Right ventricle myocardium inferior (tissue), 1 donor: Measurements from ENCODE around the gene CYSLTR1. TPM values are rescaled to one million over a fixed set of nuclear protein-coding genes. Genes with fewer than 3 reads are reported as not detected.
"Not testable (repeated sequence)": the region's sequence is repeated elsewhere in the genome, so short reads cannot be mapped to it uniquely, and the experiment has no call there.

Experiments used
- ATAC-seq: fragments of 200-7000 bp; cut with Tn5 transposase; one replicate; pipeline ENCODE4 v1.9.1; 2020; ENCODE audit warnings: mild to moderate bottlenecking, moderate library complexity
- DNase-seq: peaks from one replicate; pipeline ENCODE4 v3.0.0; 2021; ENCODE audit errors: missing footprints
- intact Hi-C: fragments of 100-400 bp; cut with DNase I; formaldehyde crosslinking; loops from one replicate; pipeline ENCODE4 v1.11.0; 2022
- long read RNA-seq: library from polyadenylated mRNA; unstranded; transcript quantifications from one replicate; pipeline ENCODE4 v2.0.0, GENCODE V29; 2021
- total RNA-seq: library from RNA; stranded (reverse); fragmentation: NEBNext Ultra II Directional; extraction: Animal tissue kit (Norgen Biotek cat#: 25700); gene quantifications from one replicate; pipeline ENCODE4 v1.2.1, GENCODE V29; 2021
- donor health status: DM: no; HTN: yes; CAD: no; lungs with severe emphysema.

Gene CYSLTR1, protein sequence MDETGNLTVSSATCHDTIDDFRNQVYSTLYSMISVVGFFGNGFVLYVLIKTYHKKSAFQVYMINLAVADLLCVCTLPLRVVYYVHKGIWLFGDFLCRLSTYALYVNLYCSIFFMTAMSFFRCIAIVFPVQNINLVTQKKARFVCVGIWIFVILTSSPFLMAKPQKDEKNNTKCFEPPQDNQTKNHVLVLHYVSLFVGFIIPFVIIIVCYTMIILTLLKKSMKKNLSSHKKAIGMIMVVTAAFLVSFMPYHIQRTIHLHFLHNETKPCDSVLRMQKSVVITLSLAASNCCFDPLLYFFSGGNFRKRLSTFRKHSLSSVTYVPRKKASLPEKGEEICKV
- total RNA-seq: 0.92 TPM
- long read RNA-seq, partial matches to known transcripts: 0 of 1 reads
- long read RNA-seq, other reads (novel, unspliced or antisense): 0 of 1 reads

DNA sequence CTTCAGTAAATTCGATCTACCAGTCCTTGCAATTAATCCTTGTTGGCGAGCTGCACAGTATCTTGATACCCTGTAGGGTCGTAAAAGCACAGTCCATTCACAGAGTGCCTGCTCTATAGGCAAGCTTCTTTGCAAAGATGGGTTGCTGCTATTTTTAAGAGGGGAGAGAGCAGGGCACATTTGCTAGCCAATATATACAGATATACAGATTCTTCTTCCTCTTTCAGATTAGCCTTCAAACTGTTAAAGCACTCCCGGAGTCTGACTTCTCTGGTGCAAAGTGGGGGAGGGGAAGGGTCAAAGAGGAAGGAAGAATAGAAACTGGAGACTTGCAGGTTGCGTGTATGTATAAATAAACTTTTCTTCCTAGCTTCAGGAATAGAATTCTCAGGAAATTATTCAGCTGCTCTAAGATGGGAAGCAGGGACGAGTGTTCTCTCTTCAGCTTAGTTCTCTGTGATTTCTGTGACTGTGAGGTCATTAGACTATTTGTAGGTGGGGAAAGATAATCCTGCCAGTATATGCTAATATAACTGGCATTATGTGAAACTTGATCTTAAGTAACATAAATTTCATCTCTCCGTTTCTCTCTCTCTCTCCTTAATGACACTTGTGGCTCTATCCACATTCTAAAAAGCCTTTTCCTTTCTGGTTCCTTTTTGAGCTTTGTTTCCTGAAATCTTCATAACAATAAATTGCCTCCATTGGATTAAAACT, at the start of gene CYSLTR1:
Gene CYSLTR1, minus strand, starts transcription at position 242 of the 717 bp plus-strand sequence. CDS start 53,865 bp downstream, outside the sequence.
- intact Hi-C loops: no loop called here
- ATAC-seq: no peak
- DNase-seq: no peak

DNA sequence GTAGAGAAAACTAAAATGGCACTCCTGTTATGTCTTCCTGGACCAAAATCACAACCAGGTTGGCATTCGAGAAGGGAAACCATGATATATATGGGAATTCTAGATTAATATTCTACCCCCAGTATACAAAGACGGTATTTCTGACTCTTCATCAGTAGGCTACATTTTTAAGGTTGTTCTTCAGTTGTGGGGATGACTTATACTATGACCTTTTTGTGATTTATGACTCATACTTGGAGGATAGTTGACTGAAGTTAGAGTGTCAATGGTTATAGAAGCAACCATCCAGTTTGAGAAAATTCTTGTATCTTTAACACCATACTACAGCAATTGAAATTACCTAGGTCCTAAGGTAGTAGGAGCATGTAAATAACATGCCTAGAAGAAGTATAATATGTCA, 49.8 kb upstream of the CYSLTR1 start:
- intact Hi-C loops: no loop called here
- no peak for ATAC-seq
- no peak for DNase-seq

DNA sequence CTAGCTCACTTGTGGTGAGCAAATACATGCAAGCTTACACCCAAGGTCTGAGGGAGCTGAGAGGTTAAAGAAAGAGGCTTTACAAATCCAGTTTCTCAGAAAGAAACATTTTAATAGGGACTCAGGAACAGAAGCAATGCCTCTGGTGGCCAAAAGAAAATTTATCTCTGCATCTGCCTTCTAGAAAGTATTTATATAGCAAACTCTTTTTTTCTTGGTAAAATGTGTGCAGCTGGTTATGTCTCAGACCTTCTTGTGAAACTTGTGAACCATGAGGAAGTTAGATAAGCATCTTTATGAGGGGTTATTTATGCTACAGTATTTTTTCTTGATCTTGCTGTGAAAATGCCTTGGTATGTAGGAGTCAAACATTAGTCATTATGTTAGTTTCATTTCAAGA, 48.5 kb upstream of the CYSLTR1 start:
- ATAC-seq: no peak
- intact Hi-C loops: no loop called here
- DNase-seq: no peak

DNA sequence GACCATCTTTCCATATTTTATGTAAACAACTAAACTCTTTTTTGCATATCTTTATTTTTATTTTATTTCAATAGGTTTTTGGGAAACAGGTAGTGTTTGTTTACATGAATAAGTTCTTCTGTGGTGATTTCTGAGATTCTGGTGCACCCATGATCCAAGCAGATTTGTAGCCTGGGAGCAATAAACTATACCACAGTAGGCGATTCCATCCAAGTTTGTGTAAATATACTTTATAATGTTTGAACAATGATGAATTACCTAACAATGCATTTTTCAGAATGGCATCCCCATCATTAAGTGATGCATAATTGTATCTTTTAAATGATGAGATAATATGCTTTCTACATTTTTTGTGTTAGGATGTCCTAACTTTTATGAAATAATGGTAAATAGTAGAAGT, 39.2 kb upstream of the CYSLTR1 start:
- ATAC-seq (no peak), DNase-seq (no peak)
- intact Hi-C loops: no loop called here

DNA sequence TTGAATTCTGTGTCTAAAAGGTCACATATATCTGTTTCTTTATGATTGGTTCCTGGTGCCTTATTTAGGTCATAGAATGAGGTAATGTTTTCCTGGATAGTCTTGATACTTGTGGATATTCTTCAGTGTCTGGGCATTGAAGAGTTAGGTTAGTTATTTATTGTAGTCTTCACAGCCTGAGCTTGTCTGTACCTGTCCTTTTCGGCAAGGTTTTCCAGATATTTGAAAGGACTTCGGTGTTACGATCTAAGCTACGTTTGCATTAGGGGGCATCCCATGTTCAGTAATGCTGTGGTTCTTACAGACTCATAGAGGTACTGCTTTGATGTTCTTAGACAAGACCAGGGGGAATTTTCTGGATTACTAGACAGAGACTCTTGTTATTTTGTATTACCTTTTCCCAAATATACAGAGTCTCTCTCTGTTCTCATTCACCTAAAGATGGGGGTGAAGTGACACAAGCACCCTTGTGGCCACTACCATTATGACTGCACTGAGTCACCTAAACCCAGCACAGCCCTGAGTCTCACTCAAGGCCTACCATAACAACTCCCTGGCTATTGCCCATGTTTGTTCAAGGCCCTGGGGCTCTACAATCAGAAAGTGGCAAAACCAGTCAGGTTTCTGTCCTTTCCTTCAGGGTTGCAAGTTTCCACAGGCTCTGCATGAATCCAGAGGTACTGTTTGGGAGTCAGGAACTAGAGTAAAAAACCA, 30.1 kb upstream of the CYSLTR1 start:
- DNase-seq (no peak), ATAC-seq (no peak)
- intact Hi-C loops: no loop called here

DNA sequence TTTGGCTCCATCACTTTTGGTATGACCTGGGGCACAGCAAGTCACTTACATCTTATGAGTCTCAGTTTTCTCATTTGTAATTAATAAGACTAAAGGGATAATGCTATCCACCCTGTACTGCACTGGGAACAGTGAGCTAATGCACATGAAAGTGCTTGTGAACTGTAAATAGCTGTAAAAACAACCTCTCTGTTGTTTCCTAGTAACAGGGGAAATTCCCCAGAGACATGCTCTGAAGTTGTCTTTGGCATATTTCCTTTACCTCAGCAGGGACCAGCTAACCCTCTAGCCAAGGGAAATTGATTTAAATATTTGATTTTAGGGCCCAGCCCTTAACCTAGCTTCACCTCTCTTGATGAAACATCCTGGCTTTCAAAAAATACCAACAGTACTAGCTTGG, 6.1 kb upstream of the CYSLTR1 start:
- DNase-seq (no peak), ATAC-seq (no peak)
- intact Hi-C loops: no loop called here

DNA sequence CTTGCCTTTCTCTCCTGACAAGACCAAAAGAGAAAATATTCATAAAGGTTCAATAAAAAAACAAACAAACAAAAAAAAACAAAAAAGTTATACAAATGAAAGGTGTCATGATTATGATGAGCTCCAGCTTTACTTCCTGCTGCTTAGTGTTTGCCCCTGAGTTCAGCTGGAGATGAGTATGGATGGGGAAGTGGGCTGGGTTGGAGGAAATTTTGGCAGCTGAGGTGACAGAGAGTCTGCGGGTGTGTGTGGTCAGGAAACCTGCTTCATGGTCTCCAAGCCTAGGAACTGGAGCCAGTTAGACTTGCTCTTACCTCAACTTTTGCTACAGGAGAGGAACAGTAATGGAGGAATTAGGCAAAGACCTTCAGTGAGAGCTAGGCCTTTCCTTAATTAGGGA, 4.3 kb upstream of the CYSLTR1 start:
- intact Hi-C loops: no loop called here
- DNase-seq (no peak), ATAC-seq (no peak)

DNA sequence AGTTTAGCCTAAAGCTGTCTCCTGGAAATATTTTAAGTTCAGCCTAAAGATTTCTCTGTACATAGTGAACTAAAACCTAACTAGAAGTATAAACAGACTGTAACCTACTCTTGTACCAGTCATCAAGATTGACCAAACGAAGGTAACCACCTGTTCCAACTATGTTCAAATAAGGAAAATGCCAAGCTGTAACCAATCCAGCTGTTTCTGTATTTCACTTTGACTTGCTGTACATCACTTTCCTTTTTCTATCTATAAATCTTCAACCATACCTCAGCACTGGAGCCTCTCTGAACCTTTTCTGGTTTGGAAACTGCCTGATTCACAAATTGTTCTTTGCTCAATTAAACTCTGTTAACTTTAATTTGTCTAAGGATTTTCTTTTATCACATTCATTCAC, 3.1 kb upstream of the CYSLTR1 start:
- ATAC-seq: no peak

DNA sequence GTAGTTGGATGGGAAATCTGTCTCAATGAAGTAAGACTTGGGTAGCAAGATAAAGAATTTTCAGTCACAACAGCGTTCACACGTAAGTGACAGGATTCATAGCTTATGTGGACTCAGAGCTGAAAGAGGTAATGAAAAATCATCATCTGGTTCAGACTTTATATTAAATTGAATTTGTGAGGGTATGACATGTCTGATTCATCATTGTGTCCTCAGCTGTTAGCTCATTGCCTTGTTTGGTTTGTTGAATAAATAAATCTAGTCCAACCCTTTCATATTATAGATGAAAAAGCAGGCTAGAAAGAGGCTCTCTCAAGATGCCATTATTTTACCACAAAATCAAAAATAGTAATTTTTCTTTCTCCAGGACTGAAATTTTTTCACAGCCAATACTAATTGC, 2.7 kb upstream of the CYSLTR1 start:
- ATAC-seq (no peak), DNase-seq (no peak)
- intact Hi-C loops: no loop called here

More for the DNA sequence above, 3.1 kb upstream of the CYSLTR1 start:
- no peak for DNase-seq
- intact Hi-C loops: no loop called here

DNA sequence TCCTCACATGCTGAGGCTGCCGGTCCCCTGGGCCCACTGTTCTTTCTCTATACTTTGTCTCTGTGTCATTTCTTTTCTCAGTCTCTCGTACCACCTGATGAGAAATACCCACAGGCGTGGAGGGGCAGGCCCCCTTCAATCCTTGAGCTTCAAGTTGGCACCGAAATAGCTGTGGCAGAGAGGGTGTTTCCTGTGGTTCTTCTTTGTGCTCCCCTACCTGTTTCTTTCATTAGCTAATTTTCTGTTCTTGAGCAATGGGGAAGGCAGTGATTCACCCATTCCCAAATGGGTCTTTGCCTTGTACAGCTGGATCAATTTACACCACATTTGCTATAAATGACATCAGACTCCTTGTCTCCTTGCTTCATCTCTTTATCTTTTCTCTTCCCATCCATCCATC, 2.1 kb upstream of the CYSLTR1 start:
- ATAC-seq (no peak), DNase-seq (no peak)
- intact Hi-C loops: no loop called here

DNA sequence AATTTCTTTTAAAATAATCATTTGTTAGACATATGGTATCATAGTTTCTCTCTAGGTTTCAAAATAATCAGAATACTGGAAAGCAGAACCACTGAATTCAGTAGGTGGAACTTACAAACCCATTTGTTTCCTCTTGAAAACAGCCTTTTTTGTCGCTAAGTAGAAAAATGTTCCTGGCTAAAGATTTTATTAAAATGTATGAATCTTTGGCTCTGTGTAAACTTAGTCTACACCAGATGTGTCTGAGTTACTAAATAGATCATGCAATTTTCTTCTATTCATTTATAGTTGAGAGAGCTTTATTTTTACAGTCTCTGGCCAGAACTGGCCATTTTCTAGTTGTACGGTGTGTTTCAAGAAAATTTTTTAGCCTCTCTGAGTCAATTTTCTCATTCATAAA, 1.0 kb downstream of the CYSLTR1 start:
- DNase-seq: no peak
- intact Hi-C loops: no loop called here
- ATAC-seq: no peak

DNA sequence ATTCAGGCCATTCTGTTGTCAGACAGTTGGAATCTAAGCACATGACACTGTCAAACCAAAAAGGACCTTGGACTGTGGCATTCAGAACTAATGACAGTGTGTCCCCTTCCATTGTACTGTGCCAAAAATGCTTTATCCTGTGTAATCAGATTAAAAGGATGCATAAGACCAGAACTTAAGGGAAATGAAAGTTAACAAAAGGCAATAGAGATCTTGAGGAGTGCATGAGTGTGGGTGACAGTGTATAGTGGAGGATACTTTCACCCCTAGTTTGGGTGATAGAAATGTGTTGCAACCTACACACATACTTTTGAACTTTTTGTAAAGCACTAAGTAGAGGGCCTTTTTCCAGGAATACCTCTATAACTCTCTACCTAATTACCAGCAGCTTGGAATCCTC, 4.5 kb downstream of the CYSLTR1 start:
- intact Hi-C loops: no loop called here
- ATAC-seq (no peak), DNase-seq (no peak)

DNA sequence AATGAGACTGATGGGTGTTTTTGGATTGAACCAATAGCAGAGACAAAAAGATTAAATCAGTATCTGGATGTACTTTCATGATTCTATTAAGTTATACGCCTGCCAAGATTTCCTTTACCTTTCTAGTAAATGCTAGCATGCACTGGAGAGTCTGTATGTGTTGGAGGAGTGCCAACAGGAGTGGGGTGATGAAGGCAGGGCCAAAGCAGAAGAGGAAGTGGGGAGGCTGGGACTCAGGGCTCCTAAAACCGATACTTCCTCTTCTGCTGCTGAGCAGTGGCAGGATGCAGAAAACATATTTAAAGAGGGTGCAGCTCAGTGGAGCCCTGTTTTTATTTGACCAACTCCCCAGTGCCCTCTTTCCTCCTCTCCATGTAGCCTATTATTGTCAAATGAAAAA, 5.6 kb downstream of the CYSLTR1 start:
- ATAC-seq: peak; percentile 31

DNA sequence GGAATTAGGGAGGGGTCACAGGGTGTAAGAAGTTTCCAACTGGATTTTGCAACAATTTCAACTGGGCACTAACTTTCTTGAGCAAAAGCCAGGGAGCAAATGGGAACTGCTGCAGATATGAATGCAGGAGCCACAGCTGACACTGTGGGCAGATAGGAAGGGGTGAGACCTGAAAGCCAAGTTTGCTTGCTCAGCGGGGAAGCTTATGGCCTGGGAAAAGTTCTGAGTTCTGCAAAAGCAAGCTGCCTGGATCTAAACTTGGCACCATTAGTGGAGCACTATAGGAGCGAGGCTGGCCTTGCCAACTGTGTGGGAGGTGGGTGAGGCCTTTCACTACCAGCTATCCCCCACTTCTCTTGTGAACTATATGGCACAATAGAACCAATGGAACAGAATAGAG, 11.1 kb downstream of the CYSLTR1 start:
- intact Hi-C loops: no loop called here
- ATAC-seq (no peak), DNase-seq (no peak)

More for the DNA sequence above, 5.6 kb downstream of the CYSLTR1 start:
- no peak for DNase-seq
- intact Hi-C loops: no loop called here

DNA sequence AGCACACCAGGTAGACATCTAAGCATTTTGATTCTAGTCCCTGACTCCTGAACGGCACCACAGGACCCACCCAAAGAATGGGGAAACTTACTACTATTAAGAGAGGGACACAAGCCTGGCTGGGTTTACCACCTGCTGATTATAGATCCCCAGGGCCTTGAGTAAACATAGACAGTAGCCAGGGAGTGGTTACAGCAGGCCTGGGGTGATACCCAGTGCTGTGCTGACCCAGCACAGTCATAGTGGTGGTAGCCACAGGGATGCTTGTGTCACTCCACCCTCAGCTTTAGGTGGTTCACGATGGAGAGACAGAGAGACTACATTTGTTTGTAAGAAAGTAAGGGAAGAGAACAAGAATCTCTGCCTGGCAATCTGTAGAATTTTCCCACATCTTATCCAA, 11.7 kb downstream of the CYSLTR1 start:
- no peak for ATAC-seq
- DNase-seq: no peak
- intact Hi-C loops: no loop called here

DNA sequence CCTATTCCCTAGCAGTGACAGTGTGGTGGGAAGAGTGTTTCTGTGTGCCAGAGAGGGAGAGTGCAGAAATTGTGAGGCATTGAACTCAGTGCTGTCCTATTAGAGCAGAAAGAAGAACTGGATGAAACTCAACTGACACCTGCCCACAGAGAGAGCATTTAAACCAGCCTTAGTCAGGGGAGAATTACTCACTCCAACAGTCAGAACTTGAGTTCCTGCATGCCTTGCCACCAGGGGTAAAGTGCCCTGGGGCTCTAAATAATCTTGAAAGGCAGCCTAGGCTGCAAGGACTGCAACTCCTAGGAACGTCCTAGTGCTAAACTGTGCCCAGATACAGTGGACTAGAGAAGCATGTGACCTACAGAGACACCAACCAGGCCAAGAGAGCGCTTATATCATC, 12.8 kb downstream of the CYSLTR1 start:
- DNase-seq: no peak
- intact Hi-C loops: no loop called here
- ATAC-seq: no peak

DNA sequence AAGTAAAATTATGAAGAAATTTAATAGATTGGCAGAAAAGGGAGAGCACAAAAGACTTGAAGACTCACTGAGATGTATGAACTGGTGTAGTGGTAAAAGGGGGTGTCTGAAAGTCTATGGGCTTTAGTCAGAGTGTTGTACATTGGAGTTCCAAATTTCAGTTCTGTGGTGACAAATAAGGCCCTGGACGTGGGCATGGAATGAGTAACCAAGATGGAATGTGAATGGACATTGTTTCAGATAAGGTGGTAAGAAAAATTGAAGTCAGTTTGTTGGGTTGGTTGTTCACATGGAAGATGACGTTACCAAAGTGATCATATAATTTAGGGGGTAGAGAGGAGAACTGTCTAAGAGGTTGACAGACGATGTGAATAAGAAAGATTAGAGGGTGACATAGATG, 13.9 kb downstream of the CYSLTR1 start:
- no peak for ATAC-seq
- DNase-seq: no peak
- intact Hi-C loops: no loop called here

DNA sequence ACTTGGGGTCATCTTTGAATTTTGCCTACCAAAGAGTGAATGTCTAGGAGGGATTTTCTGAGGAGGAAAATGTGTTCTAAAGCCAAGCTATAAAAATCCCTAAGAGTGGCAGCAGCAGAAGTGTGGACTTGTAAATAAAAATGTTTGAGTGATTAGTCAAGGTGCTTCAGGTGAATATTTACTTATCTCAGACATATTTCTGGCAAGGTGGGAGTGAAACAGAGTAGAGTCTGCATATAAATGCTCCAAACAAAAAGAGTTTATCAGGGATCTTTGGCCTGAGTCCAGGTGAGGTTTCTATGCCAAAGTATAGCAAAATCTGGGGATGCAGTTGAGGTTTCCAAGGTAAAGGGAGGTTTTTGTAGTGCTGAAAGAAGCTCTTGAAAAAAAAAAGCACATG, 19.7 kb downstream of the CYSLTR1 start:
- intact Hi-C loops: no loop called here
- DNase-seq: no peak
- ATAC-seq: no peak

DNA sequence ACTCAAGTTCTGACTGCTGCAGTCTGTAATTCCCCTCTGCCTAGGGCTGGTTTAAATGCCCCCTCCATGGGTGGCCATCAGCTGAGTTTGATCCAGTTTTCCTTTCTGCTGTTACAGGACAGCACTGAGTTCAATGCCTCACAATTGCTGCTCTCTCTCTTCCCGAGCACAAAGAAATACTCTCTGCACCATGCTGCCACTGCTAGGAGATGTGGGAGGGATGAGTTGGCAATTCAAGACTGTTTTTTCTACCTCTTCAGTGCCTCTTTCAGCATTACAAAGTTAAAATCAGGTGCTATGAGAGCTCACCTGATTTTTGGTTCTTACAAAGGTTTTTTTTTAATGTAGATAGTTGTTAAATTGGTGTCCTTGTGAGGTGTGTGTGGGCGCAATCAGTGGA, 24.3 kb downstream of the CYSLTR1 start:
- ATAC-seq: no peak
- intact Hi-C loops: no loop called here

DNA sequence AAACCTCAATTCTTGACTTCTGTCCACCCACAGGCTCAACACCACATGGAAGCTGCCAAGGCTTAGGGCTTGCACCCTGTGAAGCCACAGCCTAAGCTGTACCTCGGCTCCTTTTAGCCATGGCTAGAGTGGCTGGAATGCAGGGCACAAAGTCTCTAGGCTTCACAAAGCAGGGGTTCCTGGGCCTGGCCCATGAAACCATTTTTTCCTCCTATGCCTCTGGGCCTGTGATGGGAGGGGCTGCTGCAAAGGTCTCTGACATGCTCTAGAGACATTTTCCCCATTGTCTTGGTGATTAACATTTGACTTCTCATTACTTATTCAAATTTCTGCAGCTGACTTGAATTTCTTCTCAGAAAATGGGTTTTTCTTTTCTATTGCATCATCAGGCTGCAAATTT, 26.5 kb downstream of the CYSLTR1 start:
- DNase-seq, ATAC-seq, intact Hi-C loops: not testable (repeated sequence)

More for the DNA sequence above, 24.3 kb downstream of the CYSLTR1 start:
- DNase-seq: no peak
